ENCODE measurements around the gene EIF4H.

DNA sequence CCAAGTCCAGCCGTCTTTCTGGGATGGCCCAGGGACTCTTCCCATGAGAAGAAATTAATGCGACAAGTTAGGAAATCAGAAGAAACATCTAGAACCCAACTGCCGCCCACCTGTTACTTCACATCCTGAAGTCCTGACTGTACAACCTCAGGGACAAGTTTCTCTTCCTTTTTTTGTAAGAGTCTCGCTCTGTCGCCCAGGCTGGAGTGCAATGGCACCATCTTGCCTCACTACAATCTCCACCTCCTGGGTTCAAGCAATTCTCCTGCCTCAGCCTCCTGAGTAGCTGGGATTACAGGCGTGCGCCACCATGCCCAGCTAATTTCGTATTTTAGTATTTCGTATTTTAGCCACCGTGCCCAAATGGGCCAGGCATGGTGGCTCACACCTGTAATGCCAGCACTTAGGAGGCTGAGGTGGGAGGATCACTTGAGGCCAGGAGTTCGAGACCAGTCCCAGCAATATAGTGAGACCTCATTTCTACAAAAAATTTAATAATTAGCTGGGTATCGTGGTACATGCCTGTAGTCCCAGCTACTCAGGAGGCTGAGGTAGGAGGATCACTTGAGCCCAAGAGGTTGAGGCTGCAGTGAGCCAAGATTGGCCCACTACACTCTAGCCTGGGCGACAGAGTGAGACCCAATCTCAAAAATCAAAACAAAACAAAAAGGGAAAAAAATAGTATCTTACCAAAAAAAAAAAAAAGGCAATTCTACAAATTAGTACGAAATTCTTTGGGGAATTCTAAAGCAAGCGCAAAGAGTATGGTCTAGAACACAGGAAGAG is 56.5 kb downstream of the EIF4H start:
- TF ChIP-seq, protein P1, sequence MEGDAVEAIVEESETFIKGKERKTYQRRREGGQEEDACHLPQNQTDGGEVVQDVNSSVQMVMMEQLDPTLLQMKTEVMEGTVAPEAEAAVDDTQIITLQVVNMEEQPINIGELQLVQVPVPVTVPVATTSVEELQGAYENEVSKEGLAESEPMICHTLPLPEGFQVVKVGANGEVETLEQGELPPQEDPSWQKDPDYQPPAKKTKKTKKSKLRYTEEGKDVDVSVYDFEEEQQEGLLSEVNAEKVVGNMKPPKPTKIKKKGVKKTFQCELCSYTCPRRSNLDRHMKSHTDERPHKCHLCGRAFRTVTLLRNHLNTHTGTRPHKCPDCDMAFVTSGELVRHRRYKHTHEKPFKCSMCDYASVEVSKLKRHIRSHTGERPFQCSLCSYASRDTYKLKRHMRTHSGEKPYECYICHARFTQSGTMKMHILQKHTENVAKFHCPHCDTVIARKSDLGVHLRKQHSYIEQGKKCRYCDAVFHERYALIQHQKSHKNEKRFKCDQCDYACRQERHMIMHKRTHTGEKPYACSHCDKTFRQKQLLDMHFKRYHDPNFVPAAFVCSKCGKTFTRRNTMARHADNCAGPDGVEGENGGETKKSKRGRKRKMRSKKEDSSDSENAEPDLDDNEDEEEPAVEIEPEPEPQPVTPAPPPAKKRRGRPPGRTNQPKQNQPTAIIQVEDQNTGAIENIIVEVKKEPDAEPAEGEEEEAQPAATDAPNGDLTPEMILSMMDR (conservative IDR thresholded peaks at IDR 0.05; ENCODE audit: low read depth, low read length), result no peak
- TF ChIP-seq EZH2 (IDR thresholded peaks at IDR 0.05; ENCODE audit: borderline replicate concordance, low read depth, low read length, poor library complexity, severe bottlenecking), result no peak

Data from A673 (cell line).